Epithelial cell of prostate (primary cell): Measurements from ENCODE around the gene PKIG.
A peak's percentile ranks its signal among the peaks of the same experiment; 100 is the strongest.

ENCODE experiments used
- DNase-seq: peaks from one replicate; pipeline ENCODE4 v3.0.0-alpha.2; 2011; ENCODE audit warnings: low read depth, low spot score
- H3K27ac ChIP-seq: fragments of 450-650 bp; 2 replicates; pipeline ENCODE4 v1.5.1; 2017; ENCODE audit warnings: mild to moderate bottlenecking

Gene PKIG

GRCh38 chr20:44592366-44592765 is 10.0 kb downstream of the PKIG start:
- H3K27ac ChIP-seq = no peak overlapping the region
- DNase-seq = no peak

GRCh38 chr20:44593751-44594150 is 11.4 kb downstream of the PKIG start:
- H3K27ac ChIP-seq = no peak overlapping the region
- DNase-seq = no peak

GRCh38 chr20:44594730-44595129 is 12.4 kb downstream of the PKIG start:
- no peak overlapping the region for H3K27ac ChIP-seq
- no peak for DNase-seq

GRCh38 chr20:44596010-44596409 is 13.6 kb downstream of the PKIG start:
- DNase-seq = no peak
- H3K27ac ChIP-seq = no peak overlapping the region

GRCh38 chr20:44596876-44597275 is 14.5 kb downstream of the PKIG start:
- no peak for DNase-seq

GRCh38 chr20:44597516-44597915 is 15.1 kb downstream of the PKIG start:
- DNase-seq = no peak
- no peak overlapping the region for H3K27ac ChIP-seq

More at GRCh38 chr20:44596876-44597275, 14.5 kb downstream of the PKIG start:
- H3K27ac ChIP-seq = no peak overlapping the region

GRCh38 chr20:44597930-44598329 is 15.6 kb downstream of the PKIG start:
- no peak overlapping the region for H3K27ac ChIP-seq
- DNase-seq = no peak

- no peak for DNase-seq
- H3K27ac ChIP-seq = no peak overlapping the region
Observed at GRCh38 chr20:44598423-44599305, 16.3 kb downstream of the PKIG start.

- DNase-seq = no peak
- no peak overlapping the region for H3K27ac ChIP-seq
Observed at GRCh38 chr20:44599715-44600114, 17.3 kb downstream of the PKIG start.

- no peak for DNase-seq
- no peak overlapping the region for H3K27ac ChIP-seq
Observed at GRCh38 chr20:44600301-44600700, 17.9 kb downstream of the PKIG start.

- no peak for DNase-seq
- no peak overlapping the region for H3K27ac ChIP-seq
Observed at GRCh38 chr20:44600758-44601201, 18.4 kb downstream of the PKIG start.

- no peak for DNase-seq
- no peak overlapping the region for H3K27ac ChIP-seq
Observed at GRCh38 chr20:44601236-44601671, 18.9 kb downstream of the PKIG start.

- DNase-seq = no peak
- H3K27ac ChIP-seq = no peak overlapping the region
Observed at GRCh38 chr20:44601801-44602204, 19.4 kb downstream of the PKIG start.

GRCh38 chr20:44603327-44603726 is 20.9 kb downstream of the PKIG start:
- H3K27ac ChIP-seq = no peak overlapping the region
- no peak for DNase-seq

- H3K27ac ChIP-seq = no peak overlapping the region
- DNase-seq = no peak
Observed at GRCh38 chr20:44606725-44607441, 24.5 kb downstream of the PKIG start.

GRCh38 chr20:44609006-44609515 is 26.7 kb downstream of the PKIG start:
- DNase-seq = no peak
- no peak overlapping the region for H3K27ac ChIP-seq

GRCh38 chr20:44609516-44610312 is 27.3 kb downstream of the PKIG start:
- H3K27ac ChIP-seq = no peak overlapping the region
- peak; percentile 33 for DNase-seq

GRCh38 chr20:44610313-44610962 is 28.1 kb downstream of the PKIG start:
- DNase-seq = no peak
- no peak overlapping the region for H3K27ac ChIP-seq

- H3K27ac ChIP-seq = no peak overlapping the region
- no peak for DNase-seq
Observed at GRCh38 chr20:44613575-44613974, 31.2 kb downstream of the PKIG start.

- no peak for DNase-seq
- H3K27ac ChIP-seq = no peak overlapping the region
Observed at GRCh38 chr20:44614525-44614924, 32.1 kb downstream of the PKIG start.
